ENCODE results near the gene DDX52. TPM values are rescaled to one million over a fixed set of nuclear protein-coding genes. Genes with fewer than 3 reads are reported as not detected.

Gene DDX52
- total and polyA plus RNA-seq, 9 of the 15 experiments (the other 6 are each of a cell fraction or from before 2014, with no cell fraction given): 19.1 to 50.5 (median 34.8) TPM

GRCh38 chr17:37659925-37660324, 16.7 kb upstream of the DDX52 start:
- H3K9me1 ChIP-seq (ENCODE audit: control insufficient read depth, insufficient read depth, low read length): peaks cover 2% of the 10 kb centered on the region
- ChIA-PET CTCF (ENCODE audit: low intra/inter-chr PET ratio) (no interaction called here), POLR2A (no interaction called here)
- ATAC-seq (no peak), FAIRE-seq (no peak), DNase-seq (ENCODE audit: extremely low read depth in 1 of 4, low spot score in 3 of 4) (no peak)
- H3K4me1 ChIP-seq (replicated peaks in 1 of 2; ENCODE audit: control insufficient read depth in 2 of 2, insufficient read depth in 2 of 2, low read length in 2 of 2): no peaks in the 10 kb centered on the region
- BruUV-seq (replicated peaks): no TSS peak
- TF ChIP-seq MEIS2 (IDR thresholded peaks at IDR 0.05; ENCODE audit: partially characterized antibody) (peak; percentile 28), ZBTB34 (CRISPR knock-in tag; IDR thresholded peaks at IDR 0.05) (no peak)
- 0% methylated on average over 5 of the region's 5 CpGs for WGBS (ENCODE audit: insufficient coverage, low coverage, missing lambda C conversion rate)
- H3K4me2 ChIP-seq (ENCODE audit: insufficient read depth, low read length): no peak overlapping the region
- H3K27me3 ChIP-seq (ENCODE audit: control insufficient read depth in 2 of 2, insufficient read depth in 2 of 2, low read length in 2 of 2): peaks cover 2 to 21% of the 10 kb centered on the region in 2 experiments
- in situ Hi-C loops (cut with MboI) (no loop called here), intact Hi-C loops (cut with micrococcal nuclease) (no loop called here)
- H3K79me2 ChIP-seq (ENCODE audit: control insufficient read depth, insufficient read depth, low read length): no peaks in the 10 kb centered on the region
- no peak overlapping the region for H3K9ac ChIP-seq (ENCODE audit: insufficient read depth in 1 of 2, low read depth in 2 of 2, low read length in 2 of 2)
- no peaks in the 10 kb centered on the region for H3K9me3 ChIP-seq (replicated peaks; ENCODE audit: control insufficient read depth, insufficient read depth, low read depth, low read length)
- H2AFZ ChIP-seq (ENCODE audit: low read depth, low read length): no peak overlapping the region
- no peaks in the 10 kb centered on the region for H3K36me3 ChIP-seq (ENCODE audit: control insufficient read depth, insufficient read depth, low read length)
- no peaks in the 10 kb centered on the region for H4K20me1 ChIP-seq (replicated peaks; ENCODE audit: control insufficient read depth, insufficient read depth, low read length)
- H3K4me3 ChIP-seq: no peak overlapping the region
- no peak overlapping the region for H3K27ac ChIP-seq (ENCODE audit: extremely low read depth, low read depth, low read length)

- DNase-seq (ENCODE audit: extremely low read depth in 1 of 4, low spot score in 3 of 4) (no peak), ATAC-seq (no peak), FAIRE-seq (no peak)
- ChIA-PET CTCF (ENCODE audit: low intra/inter-chr PET ratio) (interaction anchor here (0.6 kb wide), 1 partner anchor 613 kb away, joined by 4 read pairs; no protein-coding TSS in a partner anchor), POLR2A (no interaction called here)
- Histone ChIP-seq H3K9ac (ENCODE audit: insufficient read depth in 1 of 2, low read depth in 2 of 2, low read length in 2 of 2) (no peak overlapping the region), H3K4me3 (no peak overlapping the region), H3K79me2 (ENCODE audit: control insufficient read depth, insufficient read depth, low read length) (no peaks in the 10 kb centered on the region), H3K4me1 (replicated peaks in 1 of 2; ENCODE audit: control insufficient read depth in 2 of 2, insufficient read depth in 2 of 2, low read length in 2 of 2) (no peaks in the 10 kb centered on the region), H3K27ac (ENCODE audit: extremely low read depth, low read depth, low read length) (no peak overlapping the region), H3K9me1 (ENCODE audit: control insufficient read depth, insufficient read depth, low read length) (peaks cover 2% of the 10 kb centered on the region), H3K9me3 (replicated peaks; ENCODE audit: control insufficient read depth, insufficient read depth, low read depth, low read length) (no peaks in the 10 kb centered on the region), H2AFZ (ENCODE audit: low read depth, low read length) (no peak overlapping the region), H3K27me3 (ENCODE audit: control insufficient read depth in 2 of 2, insufficient read depth in 2 of 2, low read length in 2 of 2) (peaks cover 0 to 18% of the 10 kb centered on the region in 2 experiments; a peak in 3 of 5 replicates), H4K20me1 (replicated peaks; ENCODE audit: control insufficient read depth, insufficient read depth, low read length) (no peaks in the 10 kb centered on the region), H3K36me3 (ENCODE audit: control insufficient read depth, insufficient read depth, low read length) (no peaks in the 10 kb centered on the region), H3K4me2 (ENCODE audit: insufficient read depth, low read length) (no peak overlapping the region)
- in situ Hi-C loops (cut with MboI) (no loop called here), intact Hi-C loops (cut with micrococcal nuclease) (no loop called here)
- 0% methylated on average over 1 of the region's 1 CpG for WGBS (ENCODE audit: insufficient coverage, low coverage, missing lambda C conversion rate)
- BruUV-seq (replicated peaks): no TSS peak
- TF ChIP-seq SNAPC5 (CRISPR knock-in tag; IDR thresholded peaks at IDR 0.05): no peak
- no peak for TF ChIP-seq KAT7 (CRISPR knock-in tag; IDR thresholded peaks at IDR 0.05; ENCODE audit: borderline replicate concordance)
- TF ChIP-seq SIRT6 (IDR thresholded peaks at IDR 0.05; ENCODE audit: low read depth, low read length): no peak
- no peak for TF ChIP-seq ZNF518B (CRISPR knock-in tag; IDR thresholded peaks at IDR 0.05)
- TF ChIP-seq ASH1L (IDR thresholded peaks at IDR 0.05; ENCODE audit: borderline replicate concordance, low read depth, partially characterized antibody): no peak
- TF ChIP-seq JUNB (CRISPR knock-in tag; conservative IDR thresholded peaks at IDR 0.05): no peak
- TF ChIP-seq RNF2 (IDR thresholded peaks at IDR 0.05): no peak
- no peak for TF ChIP-seq SRSF7 (optimal IDR thresholded peaks at IDR 0.05; ENCODE audit: low read depth, low read length)
- TF ChIP-seq TGIF2 (CRISPR knock-in tag; IDR thresholded peaks at IDR 0.05): no peak
- TF ChIP-seq ARHGAP35 (IDR thresholded peaks at IDR 0.05; ENCODE audit: partially characterized antibody): no peak
- no peak for TF ChIP-seq HIVEP1 (CRISPR knock-in tag; IDR thresholded peaks at IDR 0.05)
Observed at GRCh38 chr17:37657202-37657601, 14.0 kb upstream of the DDX52 start.

Measured in K562 (cell line).